Left ventricle myocardium superior (tissue), 1 donor: Measurements from ENCODE around the gene SUN3. TPM values are rescaled to one million over a fixed set of nuclear protein-coding genes. Genes with fewer than 3 reads are reported as not detected.
A peak's percentile ranks its signal among the peaks of the same experiment; 100 is the strongest.
"Not testable (repeated sequence)": the region's sequence is repeated elsewhere in the genome, so short reads cannot be mapped to it uniquely, and the experiment has no call there.

Source experiments
- ATAC-seq: fragments of 200-7000 bp; cut with Tn5 transposase; one replicate; pipeline ENCODE4 v1.9.1; 2020; ENCODE audit warnings: mild to moderate bottlenecking, moderate library complexity
- DNase-seq: peaks from one replicate; pipeline ENCODE4 v3.0.0-alpha.2; 2020
- intact Hi-C: fragments of 100-400 bp; cut with micrococcal nuclease; formaldehyde crosslinking; loops from one replicate; pipeline ENCODE4 v1.11.0; 2022
- total RNA-seq: library from RNA; stranded (reverse); fragmentation: NEBNext Ultra II Directional; extraction: Animal tissue kit (Norgen Biotek cat#: 25700); gene quantifications from one replicate; pipeline ENCODE4 v1.2.1, GENCODE V29; 2021
- donor health status: DM: no; HTN: yes; CAD: no; lungs with severe emphysema.

The SUN3 gene
- total RNA-seq, 1 donor from 2014 or later = not detected

DNA sequence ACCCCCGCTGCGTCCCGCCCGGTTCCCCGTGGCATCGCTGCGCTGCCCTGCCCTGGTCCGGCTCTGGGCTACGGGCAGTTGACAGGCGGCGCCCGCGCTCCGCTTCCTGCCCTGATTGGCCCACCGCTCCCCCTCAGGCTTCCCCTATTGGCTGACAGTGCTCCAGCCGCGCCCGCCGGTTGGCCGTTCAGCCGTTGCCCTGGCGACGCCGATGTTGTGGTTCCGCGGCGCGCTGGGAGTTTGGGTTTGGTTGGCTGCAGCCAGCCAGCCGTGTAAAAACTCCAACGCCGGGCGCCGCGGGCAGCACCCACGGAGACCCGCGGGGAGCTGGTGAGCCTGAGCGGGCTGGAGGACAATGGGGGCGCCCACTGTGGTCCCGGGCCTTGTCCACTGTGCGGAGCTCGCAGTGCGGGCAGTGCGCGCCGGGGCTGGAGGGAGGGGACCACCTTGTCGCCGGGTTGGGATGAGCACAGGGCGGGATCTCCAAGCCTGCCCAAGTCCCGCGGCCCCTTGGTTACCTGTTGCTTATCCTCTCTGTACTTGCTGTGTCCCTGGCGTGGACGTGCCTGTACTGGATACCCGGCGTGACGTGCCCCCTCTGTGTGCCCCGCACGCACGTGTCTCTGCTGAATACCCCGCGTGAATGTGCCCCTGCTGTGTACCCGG lies 6.5 kb upstream of the SUN3 start, which contains the start of gene C7orf57:
TSS of gene C7orf57 (plus strand) at position 243 of the 666 bp plus-strand sequence. CDS start 766 bp downstream, outside the sequence.
- ATAC-seq (peak; percentile 100), DNase-seq (peak; percentile 95)
- intact Hi-C loops = no loop called here

DNA sequence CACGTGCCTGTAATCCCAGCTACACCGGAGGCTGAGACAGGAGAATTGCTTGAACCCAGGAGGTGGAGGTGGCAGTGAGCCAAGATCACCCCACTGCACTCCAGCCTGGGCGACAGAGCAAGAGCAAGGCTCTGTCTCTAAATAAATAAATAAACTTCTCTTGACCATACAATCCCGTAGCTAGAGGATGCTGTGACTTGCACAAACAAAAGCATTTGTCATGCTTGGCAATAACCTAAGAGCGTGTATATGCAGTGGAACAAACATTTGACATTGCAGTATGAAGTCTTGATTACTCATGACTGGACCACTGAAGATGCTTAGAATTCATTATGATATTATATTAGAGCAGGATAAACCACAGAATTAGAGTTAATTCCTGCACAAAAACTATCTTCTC lies 5.0 kb upstream of the SUN3 start:
- ATAC-seq (no peak), DNase-seq (no peak)
- intact Hi-C loops = no loop called here

DNA sequence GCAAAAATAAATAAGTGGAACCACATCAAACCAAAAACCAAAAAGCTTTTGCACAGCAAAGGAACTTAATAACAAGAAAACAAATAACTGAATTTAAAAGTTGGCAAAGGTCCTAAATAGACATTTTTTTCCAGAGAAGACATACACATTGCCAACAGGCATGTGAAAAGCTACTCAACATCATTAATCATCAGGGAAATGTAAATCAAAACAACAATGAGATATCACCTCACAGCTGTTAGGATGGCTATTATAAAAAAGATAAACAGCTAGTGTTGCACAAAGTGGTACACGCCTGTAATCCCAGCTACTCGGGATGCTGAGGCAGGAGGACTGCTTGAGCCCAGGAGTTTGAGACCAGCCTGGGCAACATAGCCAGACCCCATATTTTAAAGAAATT lies 2.2 kb upstream of the SUN3 start:
- no peak for ATAC-seq
- intact Hi-C loops = no loop called here
- DNase-seq = no peak

DNA sequence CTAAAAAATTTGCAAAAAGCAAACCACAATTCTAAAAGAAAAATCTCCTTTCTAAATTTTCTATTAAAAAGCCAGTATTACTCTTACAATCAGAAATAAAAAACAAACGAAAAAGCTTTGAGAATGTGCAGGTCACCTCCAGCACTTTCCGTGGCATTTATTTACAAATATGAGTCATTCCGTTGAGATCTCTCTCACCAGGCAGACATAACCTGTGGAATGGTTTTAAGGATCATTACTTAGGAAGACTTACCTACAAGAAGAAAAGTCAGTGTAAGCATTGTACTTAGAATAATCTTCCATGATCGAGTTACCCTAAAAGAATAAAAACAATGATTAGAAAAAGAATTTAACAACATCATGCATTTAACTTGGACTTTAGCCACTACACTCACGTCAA lies 3.3 kb downstream of the SUN3 start:
- ATAC-seq = no peak
- no peak for DNase-seq
- intact Hi-C loops = no loop called here

DNA sequence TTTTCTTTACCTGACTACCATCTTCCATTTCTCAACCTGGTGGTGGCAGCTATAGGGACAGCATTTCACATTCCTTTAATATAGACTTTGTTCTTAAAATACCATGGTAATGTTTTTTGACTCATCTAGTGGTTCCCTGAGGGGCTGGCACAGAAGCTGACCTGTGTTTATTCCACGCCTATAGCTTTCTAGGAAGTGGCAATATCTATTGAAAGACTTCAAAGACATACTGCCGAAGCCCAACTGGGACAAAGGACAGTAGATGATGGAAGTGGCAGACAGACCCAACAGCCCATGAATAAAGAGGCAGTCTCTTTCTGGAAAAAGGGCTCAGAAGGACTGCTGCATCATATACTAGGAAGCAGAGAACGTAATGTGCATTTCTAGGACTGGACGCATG lies 11.2 kb downstream of the SUN3 start:
- ATAC-seq = no peak

DNA sequence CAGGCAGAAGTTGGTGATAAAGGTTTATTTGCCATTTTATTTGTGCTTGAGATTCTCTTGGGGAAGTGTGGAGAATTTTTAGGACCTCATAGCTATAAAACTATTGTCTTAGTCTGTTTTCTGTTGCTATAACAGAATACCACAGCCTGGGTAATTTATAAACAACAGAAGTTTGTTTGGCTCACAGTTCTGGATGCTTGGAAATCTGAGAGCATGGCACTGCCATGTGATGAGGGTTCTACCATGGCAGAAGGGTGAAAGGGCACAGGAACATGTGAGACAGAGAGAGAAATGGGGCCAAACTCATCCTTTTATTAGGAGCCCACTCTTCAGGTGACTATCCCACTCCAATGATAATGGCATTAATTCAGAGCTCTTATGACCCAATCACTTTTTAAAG lies 12.3 kb downstream of the SUN3 start:
- intact Hi-C loops = no loop called here
- DNase-seq (no peak), ATAC-seq (no peak)

More for the DNA sequence above, 11.2 kb downstream of the SUN3 start:
- intact Hi-C loops = no loop called here
- DNase-seq = no peak

DNA sequence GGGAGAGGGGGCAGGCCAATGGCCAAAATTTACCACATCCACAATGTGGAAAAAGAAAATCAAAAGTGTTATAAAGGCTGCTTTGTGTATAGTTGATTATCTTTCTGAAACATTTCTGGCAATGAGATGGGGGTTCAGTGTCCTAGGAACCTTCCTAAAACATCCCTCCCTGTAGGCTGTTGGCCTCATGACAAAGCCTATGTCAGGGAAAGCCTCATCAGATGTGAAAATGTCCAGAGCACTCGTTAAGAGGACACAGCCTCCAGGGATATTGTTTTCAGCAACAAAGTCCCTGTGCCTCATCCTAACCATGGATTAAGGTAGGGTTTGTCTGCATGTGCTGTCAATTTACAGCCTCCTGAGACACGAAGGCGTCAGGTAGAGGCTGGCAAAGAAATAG lies 17.0 kb downstream of the SUN3 start:
- DNase-seq = no peak
- intact Hi-C loops = no loop called here
- ATAC-seq = no peak

DNA sequence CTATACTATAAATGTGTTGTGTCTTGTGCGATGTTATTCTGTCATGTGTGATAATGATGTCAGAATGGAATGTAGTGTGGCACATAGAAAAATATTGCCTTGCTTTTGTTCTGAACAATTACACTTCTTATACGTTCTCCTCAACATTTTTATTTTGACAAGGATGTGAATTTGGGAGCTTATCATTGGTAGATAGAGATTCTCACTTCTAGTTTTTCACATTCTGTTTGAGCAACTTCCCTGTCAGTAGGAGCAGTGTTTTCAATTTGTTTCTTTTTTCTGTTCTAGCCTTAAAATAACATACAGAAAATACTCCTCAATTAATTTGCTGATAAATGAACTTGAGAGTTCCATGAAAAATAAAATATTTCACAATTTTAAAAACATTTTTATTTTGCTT lies 17.6 kb downstream of the SUN3 start:
- no peak for ATAC-seq
- DNase-seq = no peak
- intact Hi-C loops = no loop called here

DNA sequence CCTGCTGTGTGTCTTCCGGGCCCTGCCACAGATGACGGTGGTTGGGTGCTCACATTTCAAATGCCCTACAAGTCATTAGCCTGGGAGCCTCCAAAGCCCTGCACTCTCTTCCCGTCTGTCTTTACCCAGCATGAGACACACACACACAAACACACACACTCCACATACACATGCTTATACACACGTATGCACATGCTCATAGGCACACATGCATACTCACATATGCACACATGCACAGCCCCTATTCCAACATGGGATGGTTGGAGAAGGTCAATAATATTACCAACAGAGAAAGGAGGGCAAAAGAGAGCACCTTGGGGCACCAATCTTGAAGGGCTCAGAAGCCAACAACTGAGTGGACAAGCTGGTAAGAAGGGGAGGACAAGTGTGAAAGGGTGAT lies 19.0 kb downstream of the SUN3 start:
- ATAC-seq (no peak), DNase-seq (no peak)
- intact Hi-C loops = no loop called here

DNA sequence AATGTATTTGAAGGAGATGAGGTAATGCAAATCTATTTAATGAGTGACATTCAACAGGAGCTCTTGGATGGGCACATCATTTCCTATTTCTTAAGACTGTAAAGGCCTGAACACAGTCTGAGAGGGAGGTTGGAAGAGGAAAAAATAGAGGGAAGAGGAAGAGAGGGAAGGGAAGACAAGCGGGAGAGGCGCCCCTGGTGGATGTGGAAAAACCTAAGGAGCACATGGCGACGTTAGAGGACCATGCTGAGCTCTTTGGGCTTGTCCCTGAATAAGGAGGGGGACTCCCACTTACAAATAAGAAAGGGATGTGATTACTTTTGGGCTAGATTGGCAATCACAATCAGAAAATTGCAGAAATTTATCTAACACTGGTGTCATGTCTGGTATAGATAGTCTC lies 19.6 kb downstream of the SUN3 start:
- DNase-seq (no peak), ATAC-seq (no peak)
- intact Hi-C loops = no loop called here

DNA sequence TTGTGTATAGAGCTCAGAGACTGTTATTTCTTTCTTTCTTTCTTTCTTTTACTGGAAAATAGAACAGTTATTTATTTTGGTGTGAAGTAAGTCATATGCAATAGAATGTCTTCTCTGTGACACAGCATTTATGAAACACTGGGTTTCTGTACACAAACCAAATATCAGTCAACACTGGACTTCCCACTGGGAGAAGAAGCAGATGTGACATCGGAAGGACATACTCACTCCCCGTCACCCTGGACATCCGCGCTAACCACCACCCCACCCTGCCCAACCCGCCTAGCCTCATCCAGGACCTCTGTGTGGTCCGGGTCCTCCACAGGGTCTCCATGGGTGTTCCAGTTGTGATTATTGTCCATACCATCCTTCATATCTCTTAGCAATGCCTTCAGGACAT lies 22.0 kb downstream of the SUN3 start:
- ATAC-seq (no peak), DNase-seq (no peak)
- intact Hi-C loops = no loop called here

DNA sequence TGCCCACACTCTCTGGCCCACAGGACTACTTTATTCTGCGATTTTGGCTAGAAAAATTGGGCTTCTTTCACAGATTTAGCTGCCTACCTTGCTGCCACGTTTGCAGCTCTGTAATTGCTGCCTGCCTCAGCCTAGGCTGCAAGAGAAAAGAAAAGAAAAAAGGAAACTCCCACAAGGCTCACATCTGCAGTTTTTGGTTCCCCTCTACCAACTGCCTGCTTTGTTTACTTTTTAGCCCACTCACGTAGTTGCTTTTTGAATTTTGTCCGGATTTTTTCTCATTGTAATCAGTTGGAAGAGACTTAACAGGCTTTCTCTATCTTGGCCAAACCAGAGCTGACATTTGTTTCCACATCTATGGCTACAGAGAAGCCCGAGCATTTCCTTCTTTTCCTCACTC lies 24.3 kb downstream of the SUN3 start:
- DNase-seq (no peak), ATAC-seq (no peak)
- intact Hi-C loops = no loop called here

DNA sequence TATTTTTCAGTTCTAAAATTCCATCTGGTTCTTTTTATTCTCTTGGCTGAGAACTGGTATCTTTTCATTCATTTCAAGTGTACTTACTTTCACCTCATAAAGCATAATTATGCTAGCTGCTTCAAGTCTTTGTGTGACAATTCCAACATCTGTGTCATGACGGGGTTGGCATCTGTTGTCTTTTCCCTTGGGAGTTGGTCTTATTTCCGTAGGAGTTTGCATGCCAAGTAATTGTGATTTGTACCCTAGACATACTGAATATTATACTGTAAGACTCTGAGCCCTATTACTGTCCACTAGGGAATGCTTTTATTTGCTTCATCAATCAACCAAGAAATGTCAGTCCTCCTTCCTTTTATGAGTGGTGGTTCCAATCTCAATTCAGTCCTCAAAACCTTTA lies 24.9 kb downstream of the SUN3 start:
- ATAC-seq = no peak
- no peak for DNase-seq
- intact Hi-C loops = no loop called here

DNA sequence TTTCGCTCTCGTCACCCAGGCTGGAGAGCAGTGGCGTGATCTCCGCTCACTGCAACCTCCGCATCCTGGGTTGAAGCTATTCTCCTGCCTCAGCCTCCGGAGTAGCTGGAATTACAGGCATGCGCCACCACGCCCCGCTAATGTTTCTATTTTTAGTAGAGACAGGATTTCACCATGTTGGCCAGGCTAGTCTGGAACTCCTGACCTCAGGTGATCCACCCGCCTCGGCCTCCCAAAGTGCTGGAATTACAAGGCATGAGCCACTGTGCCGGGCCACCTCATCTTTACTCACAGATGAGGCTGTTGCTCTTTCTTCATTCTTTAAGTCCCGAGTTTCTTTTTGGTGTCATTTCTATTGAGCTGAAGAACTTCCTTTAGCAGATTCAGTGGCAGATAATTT lies 28.7 kb downstream of the SUN3 start:
- intact Hi-C loops, ATAC-seq, DNase-seq: not testable (repeated sequence)

DNA sequence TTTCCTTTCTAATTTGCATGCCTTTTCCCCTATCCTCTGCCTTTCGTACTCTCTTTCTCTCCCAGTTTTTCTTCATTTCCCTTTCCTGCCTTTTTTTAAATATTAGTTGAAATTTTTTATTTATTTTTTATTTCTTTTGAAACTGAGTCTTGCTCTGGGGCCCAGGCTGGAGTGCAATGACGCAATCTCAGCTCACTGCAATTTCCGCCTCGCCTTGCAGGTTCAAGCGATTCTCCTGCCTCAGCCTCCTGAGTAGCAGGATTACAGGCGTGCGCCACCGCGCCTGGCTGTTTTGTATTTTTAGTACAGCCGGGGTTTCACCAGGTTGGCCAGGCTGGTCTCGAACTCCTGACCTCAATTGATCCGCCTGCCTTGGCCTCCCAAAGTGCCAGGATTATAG lies 29.5 kb downstream of the SUN3 start:
- intact Hi-C loops = loop anchor here (10.0 kb wide), 1 partner anchor 95 kb away; no protein-coding TSS in a partner anchor
- DNase-seq (no peak), ATAC-seq (no peak)

DNA sequence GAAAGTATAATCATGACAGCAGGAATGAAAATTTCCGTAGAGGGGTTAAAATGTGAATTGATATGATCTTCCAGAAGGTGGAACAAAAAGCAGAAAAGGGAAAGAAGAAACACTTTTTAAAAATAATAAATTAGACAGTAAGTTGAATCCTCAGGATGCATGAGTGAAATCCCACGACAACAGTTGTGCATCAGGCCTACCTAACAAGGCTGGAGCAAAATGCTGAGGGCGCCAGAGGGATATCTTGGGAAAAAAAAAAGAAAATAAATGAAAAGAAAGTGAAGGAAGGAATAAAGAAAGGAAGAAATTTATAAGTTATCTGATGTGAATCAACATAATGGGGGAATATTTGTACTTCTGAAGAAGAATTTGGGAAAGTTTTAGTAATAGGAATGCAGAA lies 36.5 kb downstream of the SUN3 start:
- no peak for ATAC-seq
- intact Hi-C loops = loop anchor here (10.0 kb wide), 1 partner anchor 102 kb away; no protein-coding TSS in a partner anchor
- no peak for DNase-seq

DNA sequence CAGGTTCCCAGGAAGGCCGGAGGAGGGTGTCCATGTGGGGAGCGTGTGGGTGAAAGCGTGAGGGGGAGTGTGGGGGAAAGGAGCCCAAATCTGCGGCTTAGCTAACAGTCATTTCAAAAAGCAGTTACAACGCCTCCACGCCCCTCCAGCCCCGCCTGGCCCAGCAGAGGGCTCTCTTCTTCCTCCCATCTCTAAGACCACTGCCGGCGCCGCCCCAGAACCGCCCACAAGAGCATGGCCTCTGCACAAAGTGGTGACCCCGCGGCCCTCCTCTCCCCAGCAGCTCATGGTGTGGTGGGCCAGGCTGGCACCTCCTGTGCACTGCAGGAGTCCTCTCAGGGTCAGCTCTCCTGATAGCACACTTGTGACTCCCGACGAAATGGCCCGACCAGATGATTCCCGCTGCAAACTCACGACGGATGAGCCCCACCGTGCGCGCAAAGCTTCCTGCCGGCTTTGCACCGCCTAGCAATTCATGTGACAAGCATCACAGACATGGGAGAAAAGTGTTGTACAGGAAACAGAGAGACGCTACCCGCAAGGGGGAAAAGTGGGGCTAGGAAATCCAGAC lies 37.1 kb downstream of the SUN3 start:
- DNase-seq (peak; percentile 91), ATAC-seq (peak; percentile 100)
- intact Hi-C loops = loop anchor here (10.0 kb wide), 1 partner anchor 103 kb away; no protein-coding TSS in a partner anchor

DNA sequence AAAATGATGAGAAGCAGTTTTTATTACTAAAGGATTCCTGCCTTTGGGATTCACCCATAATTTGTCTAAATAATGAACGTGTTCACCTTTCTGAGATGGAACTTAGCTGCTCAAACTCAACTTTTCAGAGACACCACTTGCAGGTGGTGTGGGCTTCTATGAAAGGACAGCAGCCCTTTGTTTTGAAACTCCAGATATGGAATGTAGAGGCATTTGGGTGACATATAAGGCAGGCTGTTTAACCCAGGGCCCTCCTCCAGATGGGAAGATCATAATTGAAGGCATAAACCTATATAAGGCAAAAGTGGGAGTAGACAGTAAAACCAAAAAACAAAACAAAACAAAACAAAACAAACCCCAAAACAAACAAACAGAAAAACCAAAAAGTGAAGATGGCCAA lies 37.6 kb downstream of the SUN3 start:
- DNase-seq = no peak
- ATAC-seq = no peak
- intact Hi-C loops = loop anchor here (10.0 kb wide), 1 partner anchor 104 kb away; no protein-coding TSS in a partner anchor

DNA sequence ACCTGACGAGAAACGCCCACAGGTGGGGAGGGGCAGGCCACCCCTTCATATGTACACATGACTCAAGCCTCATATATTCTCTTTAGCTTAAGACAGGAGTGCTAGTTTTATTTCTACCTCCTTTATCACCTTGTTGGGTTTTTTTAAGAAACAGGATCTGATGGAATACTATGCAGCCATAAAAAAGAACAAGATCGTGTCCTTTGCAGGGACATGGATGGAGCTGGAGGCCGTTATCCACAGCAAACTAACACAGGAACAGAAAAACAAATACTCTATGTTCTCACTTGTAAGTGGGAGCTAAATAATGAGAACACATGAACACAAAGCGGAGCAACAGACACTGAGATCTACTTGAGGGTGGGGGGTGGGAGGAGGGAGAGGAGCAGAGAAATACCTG lies 38.3 kb downstream of the SUN3 start:
- DNase-seq = no peak
- intact Hi-C loops = loop anchor here (10.0 kb wide), 1 partner anchor 104 kb away; no protein-coding TSS in a partner anchor

DNA sequence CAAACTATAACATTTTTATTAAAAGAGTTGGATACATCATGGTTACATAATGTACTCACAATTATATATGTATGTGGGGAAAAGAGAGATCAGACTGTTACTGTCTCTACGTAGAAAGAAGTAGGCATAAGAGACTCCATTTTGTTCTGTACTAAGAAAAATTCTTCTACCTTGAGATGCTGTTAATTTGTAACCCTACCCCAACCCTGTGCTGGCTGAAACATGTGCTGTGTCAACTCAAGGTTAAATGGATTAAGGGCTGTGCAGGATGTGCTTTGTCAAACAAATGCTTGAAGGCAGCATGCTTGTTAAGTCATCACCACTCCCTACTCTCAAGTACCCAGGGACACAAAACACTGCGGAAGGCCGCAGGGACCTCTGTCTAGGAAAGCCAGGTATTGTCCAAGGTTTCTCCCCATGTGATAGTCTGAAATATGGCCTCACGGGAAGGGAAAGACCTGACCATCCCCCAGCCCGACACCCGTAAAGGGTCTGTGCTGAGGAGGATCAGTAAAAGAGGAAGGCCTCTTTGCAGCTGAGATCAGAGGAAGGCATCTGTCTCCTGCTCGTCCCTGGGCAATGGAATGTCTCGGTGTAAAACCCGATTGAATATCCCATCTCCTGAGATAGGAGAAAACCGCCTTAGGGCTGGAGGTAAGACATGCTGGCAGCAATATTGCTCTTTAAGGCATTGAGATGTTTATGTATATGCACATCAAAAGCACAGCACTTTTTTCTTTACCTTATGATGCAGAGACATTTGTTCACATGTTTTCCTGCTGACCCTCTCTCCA lies 39.1 kb downstream of the SUN3 start:
- DNase-seq, ATAC-seq: not testable (repeated sequence)
- intact Hi-C loops = loop anchor here (10.0 kb wide), 1 partner anchor 105 kb away; no protein-coding TSS in a partner anchor

More for the DNA sequence above, 38.3 kb downstream of the SUN3 start:
- no peak for ATAC-seq
